Renal cortical epithelial cell (primary cell): ENCODE measurements around the gene DHRS4. TPM values are rescaled to one million over a fixed set of nuclear protein-coding genes. Genes with fewer than 3 reads are reported as not detected.

Source experiments
- total RNA-seq: library from RNA; depleted of rRNA; stranded (reverse); fragments of >200 nt; gene quantifications from 2 replicates; pipeline ENCODE4 v1.2.3, GENCODE V29; 2014

DHRS4 gene
- total RNA-seq, 1 donor from 2014 or later, result 34.6 TPM

Other genes with a start within 250 kb of the DHRS4 start
- gene DHRS4L2, start 35.2 kb downstream of the DHRS4 start, total RNA-seq, result 8.3 and 9.4 TPM in 2 replicates
- 0.10 TPM in 1 of 2 replicates, not detected in the other for gene CARMIL3, start 98.2 kb downstream of the DHRS4 start, total RNA-seq
- gene CPNE6, start 117.8 kb downstream of the DHRS4 start, total RNA-seq, result not detected in 2 replicates
- 18.5 and 28.0 TPM in 2 replicates for gene PCK2, start 140.5 kb downstream of the DHRS4 start, total RNA-seq
- 73.8 and 112 TPM in 2 replicates for gene DCAF11, start 161.0 kb downstream of the DHRS4 start, total RNA-seq
- gene NRL, start 161.2 kb downstream of the DHRS4 start, total RNA-seq, result 1.6 and 2.4 TPM in 2 replicates
- gene FITM1, start 176.9 kb downstream of the DHRS4 start, total RNA-seq, result 0.25 TPM in 1 of 2 replicates, not detected in the other
- gene PSME1, start 182.4 kb downstream of the DHRS4 start, total RNA-seq, result 209 and 265 TPM in 2 replicates
- 10.1 and 20.7 TPM in 2 replicates for gene EMC9, start 187.8 kb downstream of the DHRS4 start, total RNA-seq
- gene PSME2, start 192.8 kb downstream of the DHRS4 start, total RNA-seq, result 69.3 and 258 TPM in 2 replicates
- 52.1 and 52.6 TPM in 2 replicates for gene RNF31, start 193.7 kb downstream of the DHRS4 start, total RNA-seq
- gene IRF9, start 207.5 kb downstream of the DHRS4 start, total RNA-seq, result 78.3 and 87.7 TPM in 2 replicates
- 13.4 and 43.3 TPM in 2 replicates for gene REC8, start 218.3 kb downstream of the DHRS4 start, total RNA-seq
- 47.4 and 76.0 TPM in 2 replicates for gene IPO4, start 235.0 kb downstream of the DHRS4 start, total RNA-seq
- gene TM9SF1, start 241.7 kb downstream of the DHRS4 start, total RNA-seq, result 75.4 and 153 TPM in 2 replicates